Activated CD4-positive, alpha-beta T cell treated with anti-CD3 and anti-CD28 coated beads, Interleukin-2, amount 10 ng/mL, durations not matched to agents 24 days and 14 days (primary cell): Measurements from ENCODE around the gene AREG. TPM values are rescaled to one million over a fixed set of nuclear protein-coding genes. Genes with fewer than 3 reads are reported as not detected.

Experiments used
- DNase-seq: peaks from one replicate; pipeline ENCODE4 v3.0.0; 2022
- H3K27ac Mint-ChIP-seq: one replicate; pipeline ENCODE4 v1.8.0; 2022; ENCODE audit warnings: mild to moderate bottlenecking, mixed read lengths
- H3K27me3 Mint-ChIP-seq: one replicate; pipeline ENCODE4 v1.8.0; 2022; ENCODE audit warnings: mixed read lengths
- H3K36me3 Mint-ChIP-seq: one replicate; pipeline ENCODE4 v1.8.0; 2022; ENCODE audit warnings: low read depth, mild to moderate bottlenecking, mixed read lengths
- H3K4me1 Mint-ChIP-seq: one replicate; pipeline ENCODE4 v1.8.0; 2021; ENCODE audit warnings: mixed read lengths
- H3K4me3 Mint-ChIP-seq: one replicate; pipeline ENCODE4 v1.8.0; 2022; ENCODE audit warnings: mild to moderate bottlenecking, moderate library complexity, mixed read lengths
- H3K9me3 Mint-ChIP-seq: one replicate; pipeline ENCODE4 v1.8.0; 2021; ENCODE audit warnings: mixed read lengths
- intact Hi-C: fragments of 100-400 bp; cut with micrococcal nuclease; formaldehyde crosslinking; loops from one replicate; pipeline ENCODE4 v1.15.1; 2023
- total RNA-seq: library from RNA; stranded (reverse); gene quantifications from 2 replicates; pipeline ENCODE4 v1.2.3, GENCODE V29; 2022

The AREG gene
- total RNA-seq, 1 donor from 2014 or later = 1.4 TPM

GRCh38 chr4:74483226-74483911 is 38.4 kb downstream of the AREG start:
- no peaks in the 10 kb centered on the region for H3K9me3 Mint-ChIP-seq
- no peak overlapping the region for H3K27ac Mint-ChIP-seq
- DNase-seq = no peak
- H3K36me3 Mint-ChIP-seq = no peaks in the 10 kb centered on the region
- H3K4me3 Mint-ChIP-seq = no peak overlapping the region
- intact Hi-C loops = no loop called here
- peaks cover 6% of the 10 kb centered on the region for H3K27me3 Mint-ChIP-seq
- no peaks in the 10 kb centered on the region for H3K4me1 Mint-ChIP-seq

- no peaks in the 10 kb centered on the region for H3K9me3 Mint-ChIP-seq
- intact Hi-C loops = no loop called here
- no peak overlapping the region for H3K27ac Mint-ChIP-seq
- peaks cover 10% of the 10 kb centered on the region for H3K27me3 Mint-ChIP-seq
- no peaks in the 10 kb centered on the region for H3K4me1 Mint-ChIP-seq
- H3K36me3 Mint-ChIP-seq = no peaks in the 10 kb centered on the region
- no peak overlapping the region for H3K4me3 Mint-ChIP-seq
- no peak for DNase-seq
Measured at GRCh38 chr4:74486905-74487304, 42.0 kb downstream of the AREG start.

- Mint-ChIP-seq H3K9me3 (no peaks in the 10 kb centered on the region), H3K27ac (no peak overlapping the region), H3K27me3 (peaks cover 10% of the 10 kb centered on the region), H3K4me1 (no peaks in the 10 kb centered on the region), H3K36me3 (no peaks in the 10 kb centered on the region), H3K4me3 (no peak overlapping the region)
- intact Hi-C loops = no loop called here
- DNase-seq = no peak
Measured at GRCh38 chr4:74487771-74488170, 42.8 kb downstream of the AREG start.

GRCh38 chr4:74490736-74491135 is 45.8 kb downstream of the AREG start:
- no peaks in the 10 kb centered on the region for H3K9me3 Mint-ChIP-seq
- no peaks in the 10 kb centered on the region for H3K36me3 Mint-ChIP-seq
- no peak overlapping the region for H3K4me3 Mint-ChIP-seq
- no peaks in the 10 kb centered on the region for H3K4me1 Mint-ChIP-seq
- no peak overlapping the region for H3K27ac Mint-ChIP-seq
- intact Hi-C loops = no loop called here
- H3K27me3 Mint-ChIP-seq = peaks cover 5% of the 10 kb centered on the region
- no peak for DNase-seq

GRCh38 chr4:74499986-74500781 is 55.2 kb downstream of the AREG start:
- no peaks in the 10 kb centered on the region for H3K4me1 Mint-ChIP-seq
- intact Hi-C loops = no loop called here
- H3K4me3 Mint-ChIP-seq = no peak overlapping the region
- H3K27ac Mint-ChIP-seq = no peak overlapping the region
- H3K9me3 Mint-ChIP-seq = no peaks in the 10 kb centered on the region
- no peaks in the 10 kb centered on the region for H3K36me3 Mint-ChIP-seq
- DNase-seq = no peak
- peaks cover 6% of the 10 kb centered on the region for H3K27me3 Mint-ChIP-seq

- no peak for DNase-seq
- Mint-ChIP-seq H3K27ac (no peak overlapping the region), H3K9me3 (no peaks in the 10 kb centered on the region), H3K27me3 (peaks cover 6% of the 10 kb centered on the region), H3K4me1 (no peaks in the 10 kb centered on the region), H3K4me3 (no peak overlapping the region), H3K36me3 (no peaks in the 10 kb centered on the region)
- intact Hi-C loops = no loop called here
Measured at GRCh38 chr4:74501579-74501978, 56.6 kb downstream of the AREG start.

GRCh38 chr4:74503580-74503979 is 58.6 kb downstream of the AREG start:
- no peaks in the 10 kb centered on the region for H3K4me1 Mint-ChIP-seq
- H3K9me3 Mint-ChIP-seq = no peaks in the 10 kb centered on the region
- peaks cover 2% of the 10 kb centered on the region for H3K27me3 Mint-ChIP-seq
- no peaks in the 10 kb centered on the region for H3K36me3 Mint-ChIP-seq
- intact Hi-C loops = no loop called here
- no peak overlapping the region for H3K4me3 Mint-ChIP-seq
- no peak overlapping the region for H3K27ac Mint-ChIP-seq
- DNase-seq = no peak

GRCh38 chr4:74504212-74504611 is 59.3 kb downstream of the AREG start:
- Mint-ChIP-seq H3K9me3 (no peaks in the 10 kb centered on the region), H3K27ac (no peak overlapping the region), H3K27me3 (no peaks in the 10 kb centered on the region), H3K4me1 (no peaks in the 10 kb centered on the region), H3K36me3 (no peaks in the 10 kb centered on the region), H3K4me3 (no peak overlapping the region)
- DNase-seq = no peak
- intact Hi-C loops = no loop called here

Other genes with a start within 250 kb of the AREG start
- gene EPGN, start 136.7 kb upstream of the AREG start, total RNA-seq = not detected in 2 replicates
- gene EREG, start 80.0 kb upstream of the AREG start, total RNA-seq = not detected in 2 replicates